PC-9 (cell line): ENCODE data around the gene LSR.

ENCODE experiments used
- CTCF ChIP-seq: fragments of 200-600 bp; sonication (generic); conservative IDR thresholded peaks from 2 replicates; pipeline ENCODE4 v1.6.1; 2017; ENCODE audit warnings: mixed run types, antibody characterized with exemption, mild to moderate bottlenecking, moderate library complexity
- EZH2 ChIP-seq: fragments of 200-600 bp; sonication (generic); IDR thresholded peaks from 2 replicates; pipeline ENCODE4 v1.8.0; 2017; ENCODE audit warnings: antibody characterized with exemption, low read depth

- TF ChIP-seq EZH2 (no peak), CTCF (no peak)
These were observed 8.3 kb downstream of the LSR start for GRCh38 chr19:35257113-35257461.
